Progenitor cell of endocrine pancreas (in vitro differentiated cells): ENCODE measurements around the gene ALKBH5. TPM values are rescaled to one million over a fixed set of nuclear protein-coding genes. Genes with fewer than 3 reads are reported as not detected.
A peak's percentile ranks its signal among the peaks of the same experiment; 100 is the strongest.

Experiments used
- DNase-seq: peaks from one replicate; pipeline ENCODE4 v3.0.0; 2021; ENCODE audit warnings: low spot score; ENCODE audit not compliant: unreplicated experiment
- H3K27ac Mint-ChIP-seq: 2 replicates; pipeline ENCODE4 v1.8.0; 2021; ENCODE audit warnings: mild to moderate bottlenecking, moderate library complexity, mixed read lengths
- H3K27me3 Mint-ChIP-seq: 2 replicates; pipeline ENCODE4 v1.8.0; 2021; ENCODE audit warnings: mixed read lengths
- H3K36me3 Mint-ChIP-seq: 2 replicates; pipeline ENCODE4 v1.8.0; 2022; ENCODE audit warnings: mixed read lengths; ENCODE audit not compliant: insufficient read depth
- H3K4me1 Mint-ChIP-seq: 2 replicates; pipeline ENCODE4 v1.8.0; 2021; ENCODE audit warnings: low read depth, mixed read lengths
- H3K4me3 Mint-ChIP-seq: 2 replicates; pipeline ENCODE4 v1.8.0; 2021; ENCODE audit warnings: low read depth, mild to moderate bottlenecking, moderate library complexity, mixed read lengths
- H3K9me3 Mint-ChIP-seq: 2 replicates; pipeline ENCODE4 v1.8.0; 2021; ENCODE audit warnings: low read depth, mixed read lengths
- total RNA-seq: library from RNA; stranded (reverse); gene quantifications from 2 replicates; pipeline ENCODE4 v1.2.1, GENCODE V29; 2021
- TF ChIP-seq, protein P1 (sequence below): fragments of 200-600 bp; sonication (generic); IDR thresholded peaks from one replicate; pipeline ENCODE4 v1.5.0; 2021; ENCODE audit warnings: antibody characterized with exemption, mild to moderate bottlenecking; ENCODE audit not compliant: unreplicated experiment

The ALKBH5 gene
- total RNA-seq, 1 donor from 2014 or later = 78.1 TPM

DNA sequence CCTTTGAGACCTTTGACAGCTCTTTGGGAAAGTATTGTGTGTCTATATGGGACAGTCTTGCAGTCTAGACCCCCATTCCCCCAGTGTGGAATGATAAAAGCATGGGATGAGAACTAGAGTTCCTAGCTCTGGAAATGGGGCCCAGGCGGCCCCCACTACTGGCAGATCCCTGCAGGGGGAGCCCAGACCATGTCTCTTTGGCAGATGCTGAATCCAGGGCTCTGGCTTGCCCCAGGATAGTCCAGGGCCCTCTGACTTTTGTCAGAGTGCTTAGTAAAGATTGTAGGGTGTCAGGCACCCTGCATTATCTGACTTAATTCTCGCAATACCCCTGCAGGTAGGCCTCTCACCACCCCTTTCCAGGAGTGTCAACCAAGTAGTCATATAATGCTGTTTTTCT is 8.3 kb downstream of the ALKBH5 start:
- Mint-ChIP-seq H3K9me3 (no peaks in the 10 kb centered on the region), H3K27me3 (no peaks in the 10 kb centered on the region), H3K36me3 (peaks cover 22% of the 10 kb centered on the region), H3K27ac (no peak overlapping the region), H3K4me3 (no peak overlapping the region), H3K4me1 (peaks cover 23% of the 10 kb centered on the region)
- no peak for DNase-seq
- TF ChIP-seq, protein P1, sequence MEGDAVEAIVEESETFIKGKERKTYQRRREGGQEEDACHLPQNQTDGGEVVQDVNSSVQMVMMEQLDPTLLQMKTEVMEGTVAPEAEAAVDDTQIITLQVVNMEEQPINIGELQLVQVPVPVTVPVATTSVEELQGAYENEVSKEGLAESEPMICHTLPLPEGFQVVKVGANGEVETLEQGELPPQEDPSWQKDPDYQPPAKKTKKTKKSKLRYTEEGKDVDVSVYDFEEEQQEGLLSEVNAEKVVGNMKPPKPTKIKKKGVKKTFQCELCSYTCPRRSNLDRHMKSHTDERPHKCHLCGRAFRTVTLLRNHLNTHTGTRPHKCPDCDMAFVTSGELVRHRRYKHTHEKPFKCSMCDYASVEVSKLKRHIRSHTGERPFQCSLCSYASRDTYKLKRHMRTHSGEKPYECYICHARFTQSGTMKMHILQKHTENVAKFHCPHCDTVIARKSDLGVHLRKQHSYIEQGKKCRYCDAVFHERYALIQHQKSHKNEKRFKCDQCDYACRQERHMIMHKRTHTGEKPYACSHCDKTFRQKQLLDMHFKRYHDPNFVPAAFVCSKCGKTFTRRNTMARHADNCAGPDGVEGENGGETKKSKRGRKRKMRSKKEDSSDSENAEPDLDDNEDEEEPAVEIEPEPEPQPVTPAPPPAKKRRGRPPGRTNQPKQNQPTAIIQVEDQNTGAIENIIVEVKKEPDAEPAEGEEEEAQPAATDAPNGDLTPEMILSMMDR = peak; percentile 18

DNA sequence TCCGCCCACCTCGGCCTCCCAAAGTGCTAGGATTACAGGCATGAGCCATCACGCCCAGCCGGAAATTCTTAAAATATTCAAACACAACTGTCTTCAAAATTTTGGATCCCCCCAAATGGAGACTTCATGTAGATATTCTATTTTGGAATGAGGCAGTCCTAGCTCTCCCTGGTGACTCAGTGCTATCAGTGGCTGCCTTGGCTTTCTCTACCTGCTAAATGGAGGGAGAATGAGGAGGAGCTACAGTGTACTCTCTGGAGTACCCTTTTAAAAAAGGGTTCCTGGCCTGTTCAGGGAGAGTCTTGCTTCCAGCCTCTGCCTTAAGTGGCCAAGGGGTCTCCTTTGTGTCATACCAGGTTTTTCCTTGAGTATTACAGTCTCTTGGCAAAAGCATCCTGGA is 10.8 kb downstream of the ALKBH5 start:
- Mint-ChIP-seq H3K4me1 (peaks cover 7% of the 10 kb centered on the region), H3K27me3 (no peaks in the 10 kb centered on the region), H3K4me3 (no peak overlapping the region), H3K9me3 (no peaks in the 10 kb centered on the region), H3K27ac (peak overlapping the region; percentile 52), H3K36me3 (peaks cover 19% of the 10 kb centered on the region)
- TF ChIP-seq, protein P1 = no peak
- no peak for DNase-seq

DNA sequence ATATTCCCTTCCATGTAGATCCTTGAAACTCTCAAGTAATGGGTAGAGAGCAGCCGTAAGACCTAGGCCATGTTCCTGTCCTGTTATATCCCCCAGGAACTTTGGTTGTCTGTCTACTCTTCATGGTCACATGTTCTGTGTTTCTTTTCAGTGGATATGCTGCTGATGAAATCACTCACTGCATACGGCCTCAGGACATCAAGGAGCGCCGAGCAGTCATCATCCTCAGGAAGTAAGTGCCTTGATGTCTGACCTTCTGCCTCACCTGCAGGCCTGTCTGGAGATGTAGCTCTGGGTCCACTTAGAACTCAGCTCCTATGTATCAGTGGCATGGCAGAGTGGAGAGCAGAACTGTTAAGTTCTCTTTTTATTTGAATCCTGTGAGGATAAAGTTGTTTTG is 11.2 kb downstream of the ALKBH5 start:
- H3K36me3 Mint-ChIP-seq = peaks cover 19% of the 10 kb centered on the region
- H3K4me1 Mint-ChIP-seq = peaks cover 7% of the 10 kb centered on the region
- TF ChIP-seq, protein P1 = no peak
- no peaks in the 10 kb centered on the region for H3K9me3 Mint-ChIP-seq
- no peaks in the 10 kb centered on the region for H3K27me3 Mint-ChIP-seq
- peak overlapping the region; percentile 52 for H3K27ac Mint-ChIP-seq
- DNase-seq = no peak
- no peak overlapping the region for H3K4me3 Mint-ChIP-seq

DNA sequence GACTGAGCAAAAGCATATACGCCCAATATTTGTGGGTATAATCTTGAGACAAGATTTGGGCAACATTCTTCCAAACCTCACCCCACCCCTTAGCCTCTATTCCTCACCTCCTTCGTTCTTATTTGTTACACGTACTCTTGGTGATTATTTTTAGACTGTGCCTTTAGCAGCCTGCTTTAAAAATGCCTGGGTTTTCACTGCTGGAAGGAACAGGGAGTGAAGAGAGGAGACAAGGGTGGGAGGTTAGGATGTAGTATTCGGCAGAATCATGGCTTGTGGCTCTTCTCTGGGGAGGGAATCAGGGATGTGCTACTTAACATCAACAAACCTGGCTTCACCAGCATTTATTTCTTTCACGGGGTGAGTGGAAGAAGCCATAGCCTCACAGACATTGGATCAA is 11.6 kb downstream of the ALKBH5 start:
- DNase-seq = no peak
- TF ChIP-seq, protein P1 = no peak
- H3K27ac Mint-ChIP-seq = no peak overlapping the region

DNA sequence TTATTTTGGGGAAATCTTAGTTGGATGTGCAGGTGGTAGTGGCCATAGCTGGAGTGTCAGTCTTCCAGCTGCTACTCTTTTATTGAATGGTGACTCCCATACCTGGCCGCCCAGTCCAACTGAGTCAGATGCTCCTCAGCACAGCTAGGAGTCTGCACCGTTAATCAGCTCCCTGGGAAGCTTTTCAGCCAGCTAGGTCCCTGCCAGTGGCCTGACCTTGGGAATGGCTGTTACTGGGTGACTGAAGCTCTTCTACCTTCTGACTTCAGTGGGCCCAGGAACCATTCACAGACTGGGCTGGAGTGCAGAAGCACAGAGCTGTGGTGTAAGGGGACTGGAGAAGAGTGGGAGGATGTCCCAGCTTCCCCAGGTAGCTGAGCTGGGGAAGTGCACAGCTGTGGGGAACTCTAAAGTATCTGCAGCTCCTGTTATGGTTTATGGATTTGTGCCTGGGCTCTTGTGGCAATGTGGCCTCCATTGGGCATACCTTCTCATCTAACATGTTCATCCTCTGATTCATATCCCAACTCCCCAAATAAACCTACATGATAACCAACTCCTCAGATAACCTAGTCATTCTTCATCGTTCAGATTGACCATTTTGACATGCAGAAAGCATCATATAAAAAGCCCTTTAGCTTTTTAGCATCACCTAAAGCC is 14.0 kb downstream of the ALKBH5 start:
- TF ChIP-seq, protein P1 = no peak
- no peaks in the 10 kb centered on the region for H3K27me3 Mint-ChIP-seq
- no peaks in the 10 kb centered on the region for H3K4me1 Mint-ChIP-seq
- H3K4me3 Mint-ChIP-seq = no peak overlapping the region
- no peaks in the 10 kb centered on the region for H3K9me3 Mint-ChIP-seq
- no peak overlapping the region for H3K27ac Mint-ChIP-seq
- no peak for DNase-seq
- H3K36me3 Mint-ChIP-seq = peaks cover 15% of the 10 kb centered on the region

More for the DNA sequence above, 11.6 kb downstream of the ALKBH5 start:
- no peaks in the 10 kb centered on the region for H3K9me3 Mint-ChIP-seq
- H3K36me3 Mint-ChIP-seq = peaks cover 17% of the 10 kb centered on the region
- H3K4me1 Mint-ChIP-seq = peaks cover 7% of the 10 kb centered on the region
- H3K4me3 Mint-ChIP-seq = no peak overlapping the region
- no peaks in the 10 kb centered on the region for H3K27me3 Mint-ChIP-seq
